Measurements from ENCODE around the gene PSMG3. TPM values are rescaled to one million over a fixed set of nuclear protein-coding genes. Genes with fewer than 3 reads are reported as not detected.
A peak's percentile ranks its signal among the peaks of the same experiment; 100 is the strongest.

The PSMG3 gene
- total RNA-seq, 3 donors from 2014 or later (not counting 1 experiment from before 2014, with no cell fraction given) = 19.0 to 21.4 (median 20.5) TPM

- Mint-ChIP-seq H3K9me3 (no peaks in the 10 kb centered on the region), H3K4me1 (peaks cover 19 to 27% of the 10 kb centered on the region in 2 donors), H3K27me3 (ENCODE audit: low read depth in 2 of 2) (no peaks in the 10 kb centered on the region), H3K27ac (peak overlapping the region; percentile 94 to 96), H3K4me3 (no peak overlapping the region), H3K36me3 (no peaks in the 10 kb centered on the region)
- Histone ChIP-seq H3K27ac (ENCODE audit: low read length) (no peak overlapping the region), H3K4me3 (ENCODE audit: low read length) (no peak overlapping the region), H3K4me1 (ENCODE audit: control insufficient read depth, insufficient read depth, low read length) (peaks cover 43% of the 10 kb centered on the region), H3K9me3 (ENCODE audit: control insufficient read depth, insufficient read depth, low read length) (no peaks in the 10 kb centered on the region), H3K27me3 (ENCODE audit: control insufficient read depth, insufficient read depth, low read length) (no peaks in the 10 kb centered on the region), H3K36me3 (ENCODE audit: control insufficient read depth, insufficient read depth, low read length) (peaks cover 10% of the 10 kb centered on the region)
- intact Hi-C loops (cut with micrococcal nuclease) = loop anchor here (5.0 kb wide), 1 partner anchor 612 kb away; no protein-coding TSS in a partner anchor
- TF ChIP-seq, protein P1, sequence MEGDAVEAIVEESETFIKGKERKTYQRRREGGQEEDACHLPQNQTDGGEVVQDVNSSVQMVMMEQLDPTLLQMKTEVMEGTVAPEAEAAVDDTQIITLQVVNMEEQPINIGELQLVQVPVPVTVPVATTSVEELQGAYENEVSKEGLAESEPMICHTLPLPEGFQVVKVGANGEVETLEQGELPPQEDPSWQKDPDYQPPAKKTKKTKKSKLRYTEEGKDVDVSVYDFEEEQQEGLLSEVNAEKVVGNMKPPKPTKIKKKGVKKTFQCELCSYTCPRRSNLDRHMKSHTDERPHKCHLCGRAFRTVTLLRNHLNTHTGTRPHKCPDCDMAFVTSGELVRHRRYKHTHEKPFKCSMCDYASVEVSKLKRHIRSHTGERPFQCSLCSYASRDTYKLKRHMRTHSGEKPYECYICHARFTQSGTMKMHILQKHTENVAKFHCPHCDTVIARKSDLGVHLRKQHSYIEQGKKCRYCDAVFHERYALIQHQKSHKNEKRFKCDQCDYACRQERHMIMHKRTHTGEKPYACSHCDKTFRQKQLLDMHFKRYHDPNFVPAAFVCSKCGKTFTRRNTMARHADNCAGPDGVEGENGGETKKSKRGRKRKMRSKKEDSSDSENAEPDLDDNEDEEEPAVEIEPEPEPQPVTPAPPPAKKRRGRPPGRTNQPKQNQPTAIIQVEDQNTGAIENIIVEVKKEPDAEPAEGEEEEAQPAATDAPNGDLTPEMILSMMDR (IDR thresholded peaks at IDR 0.05) = no peak
- DNase-seq (no peak), ATAC-seq (no peak)
- WGBS (ENCODE audit: insufficient coverage) = 87% methylated on average over 28 of the region's 30 CpGs
Observed at GRCh38 chr7:1534330-1535099, 35.3 kb downstream of the PSMG3 start.

- peak overlapping the region; percentile 89 for H3K27ac ChIP-seq (ENCODE audit: low read length)
- ATAC-seq (no peak), DNase-seq (peak in 1 of 2 donors; percentile 31)
- H3K27me3 ChIP-seq (ENCODE audit: control insufficient read depth, insufficient read depth, low read length) = no peaks in the 10 kb centered on the region
- Mint-ChIP-seq H3K4me3 (peak overlapping the region; percentile 93), H3K9me3 (no peaks in the 10 kb centered on the region), H3K4me1 (peaks cover 19 to 27% of the 10 kb centered on the region in 2 donors), H3K27me3 (ENCODE audit: low read depth in 2 of 2) (no peaks in the 10 kb centered on the region), H3K27ac (peak overlapping the region; percentile 94 to 96), H3K36me3 (no peaks in the 10 kb centered on the region)
- H3K9me3 ChIP-seq (ENCODE audit: control insufficient read depth, insufficient read depth, low read length) = no peaks in the 10 kb centered on the region
- peaks cover 43% of the 10 kb centered on the region for H3K4me1 ChIP-seq (ENCODE audit: control insufficient read depth, insufficient read depth, low read length)
- peaks cover 3% of the 10 kb centered on the region for H3K36me3 ChIP-seq (ENCODE audit: control insufficient read depth, insufficient read depth, low read length)
- WGBS (ENCODE audit: insufficient coverage) = 71% methylated on average over 24 of the region's 24 CpGs
- TF ChIP-seq, protein P1 (IDR thresholded peaks at IDR 0.05) = no peak
- H3K4me3 ChIP-seq (ENCODE audit: low read length) = no peak overlapping the region
- intact Hi-C loops (cut with micrococcal nuclease) = loop anchor here (5.0 kb wide), 1 partner anchor 611 kb away; no protein-coding TSS in a partner anchor
Observed at GRCh38 chr7:1533547-1534329, 36.1 kb downstream of the PSMG3 start.

DNA sequence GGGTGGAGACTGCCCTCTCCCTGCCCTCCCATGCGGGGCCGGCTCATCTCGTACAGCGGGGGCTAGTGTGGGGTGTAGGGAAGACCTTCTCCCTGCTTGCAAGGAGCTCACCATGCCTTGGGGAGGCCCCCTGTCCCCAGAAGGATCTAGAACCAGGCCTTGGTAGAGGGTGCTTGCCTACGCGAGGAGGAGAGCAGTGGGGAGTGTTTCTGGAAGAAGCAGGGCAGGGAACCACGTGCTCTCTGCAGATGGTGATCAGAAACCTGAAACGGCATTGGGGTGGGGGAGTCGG lies 36.6 kb downstream of the PSMG3 start:
- no peaks in the 10 kb centered on the region for H3K9me3 ChIP-seq (ENCODE audit: control insufficient read depth, insufficient read depth, low read length)
- 29% methylated on average over 9 of the region's 9 CpGs for WGBS (ENCODE audit: insufficient coverage)
- H3K4me3 ChIP-seq (ENCODE audit: low read length) = peak overlapping the region; percentile 55
- H3K27me3 ChIP-seq (ENCODE audit: control insufficient read depth, insufficient read depth, low read length) = no peaks in the 10 kb centered on the region
- intact Hi-C loops (cut with micrococcal nuclease) = loop anchor here (5.0 kb wide), 1 partner anchor 611 kb away; no protein-coding TSS in a partner anchor
- H3K4me3 Mint-ChIP-seq = peak overlapping the region; percentile 93
- H3K4me1 ChIP-seq (ENCODE audit: control insufficient read depth, insufficient read depth, low read length) = peaks cover 43% of the 10 kb centered on the region
- H3K27ac Mint-ChIP-seq = peak overlapping the region; percentile 94 to 96
- H3K36me3 ChIP-seq (ENCODE audit: control insufficient read depth, insufficient read depth, low read length) = peaks cover 3% of the 10 kb centered on the region
- TF ChIP-seq, protein P1 (IDR thresholded peaks at IDR 0.05) = no peak
- H3K27me3 Mint-ChIP-seq (ENCODE audit: low read depth in 2 of 2) = no peaks in the 10 kb centered on the region
- peak overlapping the region; percentile 89 for H3K27ac ChIP-seq (ENCODE audit: low read length)
- DNase-seq (no peak), ATAC-seq (no peak)
- H3K4me1 Mint-ChIP-seq = peaks cover 19 to 27% of the 10 kb centered on the region in 2 donors
- H3K36me3 Mint-ChIP-seq = no peaks in the 10 kb centered on the region
- no peaks in the 10 kb centered on the region for H3K9me3 Mint-ChIP-seq
